G401.6 (cell line): ENCODE data around the gene RHEBL1.

Experiments
- FAIRE-seq: peaks from 2 replicates; lab custom pipeline; 2012; peaks lifted over from hg19 to GRCh38; lab: Jason Lieb, UNC

Gene RHEBL1

DNA sequence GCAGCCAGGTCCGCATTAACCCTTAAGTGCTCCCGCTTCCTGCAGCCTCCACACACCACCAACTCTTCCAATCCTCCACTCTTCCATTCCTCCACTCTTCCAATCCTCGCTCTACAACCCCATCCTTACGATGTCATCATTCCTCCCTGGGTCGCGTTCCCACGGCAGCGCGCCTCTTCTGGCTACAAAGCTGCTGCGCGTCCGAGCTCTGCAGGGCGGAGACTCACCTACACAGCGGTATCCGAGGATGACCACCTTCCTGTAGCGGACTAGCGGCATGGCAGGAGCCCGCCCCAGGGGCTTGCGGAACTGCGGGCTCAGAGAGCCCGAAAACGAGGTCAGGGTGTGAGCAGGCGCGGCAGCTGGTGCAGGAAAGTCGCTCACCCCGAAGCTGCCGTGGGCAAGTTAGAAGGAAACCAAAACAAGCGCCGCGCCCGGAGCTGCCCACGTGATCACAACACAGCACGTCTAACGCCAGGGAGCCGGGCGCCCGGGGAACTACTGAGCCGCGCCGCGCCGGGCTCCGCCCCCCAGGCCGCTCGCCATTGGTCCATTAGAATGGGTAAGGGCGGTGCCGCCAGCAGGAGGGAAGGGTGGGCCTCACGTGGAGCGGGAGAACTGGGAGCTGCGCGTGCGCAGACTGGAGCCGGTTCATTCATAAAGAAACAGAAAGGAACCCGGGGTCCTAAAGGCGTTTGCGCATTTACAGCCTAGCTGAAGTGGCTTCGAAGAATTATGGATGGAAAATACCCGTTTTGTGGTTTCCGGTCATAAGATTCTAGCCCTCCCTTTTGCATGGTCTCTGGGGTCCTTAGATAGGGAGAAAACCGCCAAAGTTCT, at the start of gene RHEBL1:
Gene RHEBL1 (minus strand): TSS at position 473 of the 840 bp plus-strand sequence. CDS start 194 bp downstream, at position 279.
- peak; percentile 96 for FAIRE-seq

DNA sequence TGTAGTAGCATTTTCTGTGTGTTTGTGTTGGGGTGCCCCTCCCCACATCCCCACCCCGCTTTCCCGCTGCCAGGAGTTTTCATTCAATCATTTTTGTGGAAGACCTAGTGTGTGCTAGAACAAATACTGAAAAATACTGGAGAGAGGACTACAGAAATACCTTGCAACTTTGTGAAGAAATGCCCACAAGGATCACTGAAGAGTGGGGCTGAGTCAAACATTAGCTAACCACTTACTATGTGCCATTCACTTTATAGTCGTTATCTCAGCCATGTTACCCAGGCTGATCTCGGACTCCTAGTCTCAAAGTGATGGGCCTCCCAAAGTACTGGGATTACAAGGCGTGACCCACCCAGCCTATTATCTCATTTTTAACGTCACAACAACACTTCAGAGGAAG, 41.4 kb upstream of the RHEBL1 start:
- no peak for FAIRE-seq

- FAIRE-seq: peak; percentile 98
Measured at GRCh38 chr12:49110464-49111155, 40.8 kb upstream of the RHEBL1 start, which contains the start of gene LMBR1L. LMBR1L (minus strand) TSS chr12:49110847; CDS start chr12:49110555, 292 bp downstream.

- FAIRE-seq: no peak
Measured at GRCh38 chr12:49109641-49110463, 40.1 kb upstream of the RHEBL1 start.

- no peak for FAIRE-seq
Measured at GRCh38 chr12:49108958-49109404, 39.2 kb upstream of the RHEBL1 start.

- FAIRE-seq: no peak
Measured at GRCh38 chr12:49105504-49106084, 35.8 kb upstream of the RHEBL1 start.

DNA sequence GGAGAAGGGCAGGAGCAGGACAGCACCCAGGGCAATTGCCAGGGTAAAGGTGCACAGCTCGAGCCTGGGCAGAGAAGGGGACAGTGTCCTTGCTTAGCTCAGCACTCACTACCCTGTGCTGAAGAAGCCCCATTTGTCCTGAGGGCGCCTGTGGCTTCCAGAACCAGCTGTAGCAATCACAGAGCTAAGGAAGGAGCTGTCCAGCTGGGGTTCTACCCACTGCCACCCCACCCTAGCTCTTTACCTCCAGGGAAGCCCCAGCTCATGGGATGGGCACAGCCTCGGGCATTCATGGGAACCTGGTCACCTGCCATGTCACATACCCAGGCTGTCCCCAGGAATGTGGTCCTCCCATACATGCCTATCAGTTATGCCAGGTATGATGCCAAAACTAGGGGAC, 35.0 kb upstream of the RHEBL1 start:
- FAIRE-seq: no peak

GRCh38 chr12:49100380-49100779, 30.6 kb upstream of the RHEBL1 start:
- no peak for FAIRE-seq

DNA sequence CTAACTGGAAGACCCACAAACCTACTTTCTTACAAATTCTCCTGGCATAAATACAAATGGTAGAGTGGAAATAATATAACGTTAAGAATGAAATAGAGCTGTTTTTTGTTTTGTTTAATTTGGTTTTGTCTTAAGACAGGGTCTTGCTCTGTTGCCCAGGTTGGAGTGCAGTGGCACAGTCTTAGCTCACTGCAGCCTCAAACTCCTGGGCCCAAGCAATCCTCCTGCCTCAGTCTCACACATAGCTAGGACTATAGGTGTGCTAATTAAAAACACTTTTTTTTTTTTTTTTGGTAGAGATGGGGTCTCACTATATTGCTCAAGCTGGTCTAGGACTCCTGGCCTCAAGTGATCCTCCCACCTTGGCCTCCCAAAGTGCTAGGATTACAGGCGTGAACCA, 28.9 kb upstream of the RHEBL1 start:
- FAIRE-seq: no peak

- peak; percentile 28 for FAIRE-seq
Measured at GRCh38 chr12:49098035-49098451, 28.3 kb upstream of the RHEBL1 start.

GRCh38 chr12:49097381-49097780, 27.6 kb upstream of the RHEBL1 start:
- FAIRE-seq: no peak

- no peak for FAIRE-seq
Measured at GRCh38 chr12:49094975-49095365, 25.2 kb upstream of the RHEBL1 start.

DNA sequence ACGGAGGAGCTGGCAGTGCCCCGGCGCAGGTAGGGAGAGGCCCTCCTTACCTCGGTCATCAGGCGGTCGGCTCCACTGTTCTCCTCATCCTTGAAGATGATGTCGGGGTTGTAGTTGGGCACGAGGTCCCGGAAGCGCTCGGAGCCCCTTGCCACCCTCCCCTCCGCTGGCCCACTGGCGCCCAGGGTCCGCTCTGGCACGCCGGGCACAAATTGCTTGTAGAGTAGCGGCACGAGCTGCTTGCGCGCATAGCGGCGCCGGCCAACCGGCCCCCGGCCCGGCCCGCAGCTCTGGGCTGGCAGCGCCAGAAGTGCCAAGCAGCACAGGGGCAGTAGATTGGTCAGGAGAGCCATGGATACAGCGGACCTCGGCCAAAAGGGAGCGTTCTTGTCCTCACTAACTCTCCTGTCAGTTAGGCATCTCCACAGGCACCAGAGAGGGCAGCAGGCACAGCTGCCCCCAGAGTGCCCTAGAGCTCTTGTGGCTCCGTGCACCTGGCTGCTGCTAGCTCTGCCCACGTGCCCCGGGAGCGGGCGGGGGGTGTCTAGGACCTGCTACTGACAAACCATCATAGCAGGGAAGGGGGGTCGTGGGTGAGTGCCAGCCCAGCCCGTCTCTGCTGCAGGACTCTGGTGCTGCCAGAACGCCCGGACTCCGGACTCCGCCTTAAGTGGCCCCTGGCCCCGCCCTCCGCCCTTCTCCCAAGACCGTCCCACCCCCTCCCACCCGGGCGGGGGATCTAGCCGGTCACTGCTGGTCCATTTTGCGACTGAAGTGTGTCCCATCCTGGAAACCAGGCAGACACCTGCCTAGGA, 24.6 kb upstream of the RHEBL1 start, which contains the start of gene DHH:
Gene DHH (minus strand): TSS at position 642 of the 815 bp plus-strand sequence. CDS start 289 bp downstream, at position 353.
- no peak for FAIRE-seq

- no peak for FAIRE-seq
Measured at GRCh38 chr12:49093792-49094159, 24.0 kb upstream of the RHEBL1 start.

DNA sequence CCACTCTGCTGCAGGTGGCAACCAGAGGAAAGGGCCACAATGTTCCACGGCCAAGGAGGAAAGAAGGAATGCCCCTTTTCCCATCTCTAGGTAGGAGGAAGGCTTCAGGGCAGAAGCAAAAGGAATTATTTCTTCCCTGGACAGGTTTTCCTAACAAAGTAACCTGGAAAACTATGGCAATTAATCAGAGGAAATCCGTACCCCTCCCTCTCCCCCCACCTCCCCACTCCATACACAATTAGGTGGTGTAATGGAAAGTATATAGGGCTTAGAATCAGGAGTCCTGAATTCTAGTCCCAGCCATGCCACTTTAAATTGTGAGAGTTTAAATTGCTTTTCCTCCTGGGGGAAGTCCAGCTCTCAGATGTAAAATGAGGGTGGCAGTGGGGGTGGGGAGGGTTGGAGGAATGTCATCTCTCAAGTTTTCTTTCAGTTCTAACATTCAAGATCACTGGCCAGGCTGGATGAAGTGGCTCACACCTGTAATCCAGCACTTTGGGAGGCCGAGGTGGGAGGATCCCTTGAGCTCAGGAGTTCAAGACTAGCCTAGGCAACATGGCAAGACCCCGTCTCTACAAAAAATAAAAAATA, 23.1 kb upstream of the RHEBL1 start:
- no peak for FAIRE-seq

DNA sequence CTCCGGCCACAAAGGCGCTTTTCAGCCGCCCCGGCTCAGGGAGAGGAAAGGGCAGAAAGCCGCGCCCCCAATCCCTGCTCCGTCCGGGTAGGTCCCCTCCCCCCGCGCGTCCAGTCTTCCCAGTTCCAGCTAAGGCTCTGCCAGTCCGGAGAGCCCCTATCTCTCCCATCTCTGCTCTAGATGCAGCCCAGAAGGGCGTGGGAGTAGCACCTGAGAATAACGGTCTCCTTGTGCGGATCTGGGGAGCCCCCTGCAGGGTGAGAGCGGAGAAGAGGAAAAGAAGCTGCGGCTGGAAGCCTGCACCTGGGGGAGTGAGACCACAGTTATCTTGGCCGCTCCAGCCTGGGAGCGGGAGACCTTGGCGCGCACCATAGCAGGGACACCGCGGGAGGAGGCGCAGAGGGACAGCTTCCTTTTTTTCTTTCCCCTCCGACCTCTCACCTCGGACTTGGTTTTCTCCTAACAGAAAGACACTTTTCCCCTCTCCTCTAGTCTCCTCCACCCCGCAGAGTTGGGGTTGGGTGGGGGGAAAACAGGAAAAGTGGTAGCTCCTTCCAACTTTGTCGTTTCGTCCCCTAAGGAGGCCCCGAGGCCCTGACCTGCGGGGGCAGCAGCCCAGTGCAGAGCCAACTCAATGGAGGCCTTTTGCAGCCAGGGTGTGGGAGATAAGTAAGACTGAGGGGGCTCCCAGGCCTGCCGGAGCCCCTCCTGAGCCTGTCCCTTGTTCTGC, 22.5 kb upstream of the RHEBL1 start:
- no peak for FAIRE-seq

DNA sequence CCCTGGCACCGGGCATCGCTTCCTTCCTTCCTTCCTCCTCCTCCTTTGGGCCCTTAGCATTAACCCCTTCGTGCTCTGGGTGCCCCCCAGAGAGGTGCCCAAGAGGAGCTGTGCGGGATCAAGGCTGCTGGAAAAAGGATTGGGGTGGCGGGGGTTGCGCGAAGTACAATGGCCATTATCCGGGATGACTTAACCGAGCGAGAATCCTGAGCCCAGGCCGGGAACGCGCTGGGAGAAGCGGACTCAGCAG, 22.0 kb upstream of the RHEBL1 start:
- FAIRE-seq: no peak

GRCh38 chr12:49091056-49091835, 21.5 kb upstream of the RHEBL1 start:
- no peak for FAIRE-seq
